CMK (cell line): Measurements from ENCODE around the gene CATSPERZ.
"Not testable (repeated sequence)": the region's sequence is repeated elsewhere in the genome, so short reads cannot be mapped to it uniquely, and the experiment has no call there.

Experiments
- DNase-seq: peaks from one replicate; pipeline ENCODE4 v3.0.0-alpha.2; 2010; ENCODE audit warnings: low read depth

The CATSPERZ gene

GRCh38 chr11:64321026-64321425, 20.9 kb downstream of the CATSPERZ start:
- no peak for DNase-seq

- no peak for DNase-seq
Observed at GRCh38 chr11:64321533-64321932, 21.4 kb downstream of the CATSPERZ start.

- no peak for DNase-seq
Observed at GRCh38 chr11:64322925-64323260, 22.7 kb downstream of the CATSPERZ start.

DNA sequence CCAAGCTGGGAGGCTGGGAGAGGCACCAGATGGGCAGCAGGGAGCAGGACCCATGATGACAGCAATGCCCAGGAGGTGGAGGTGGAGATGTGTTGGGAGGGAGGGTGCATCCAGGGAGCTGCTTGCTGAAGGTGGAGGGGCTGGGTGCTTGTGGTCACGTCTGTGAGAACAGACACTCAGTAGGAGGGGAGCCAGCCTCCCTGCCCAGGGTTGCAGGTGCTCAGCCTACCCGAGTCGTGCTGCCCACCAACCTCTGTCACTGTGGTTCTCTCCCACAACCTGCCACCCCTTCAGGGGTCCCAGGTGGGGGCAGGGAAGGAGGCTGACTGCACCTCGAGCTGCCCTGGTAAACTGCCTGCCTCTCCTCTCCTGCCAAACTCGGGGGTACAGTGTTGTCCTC, 23.2 kb downstream of the CATSPERZ start:
- DNase-seq = no peak

DNA sequence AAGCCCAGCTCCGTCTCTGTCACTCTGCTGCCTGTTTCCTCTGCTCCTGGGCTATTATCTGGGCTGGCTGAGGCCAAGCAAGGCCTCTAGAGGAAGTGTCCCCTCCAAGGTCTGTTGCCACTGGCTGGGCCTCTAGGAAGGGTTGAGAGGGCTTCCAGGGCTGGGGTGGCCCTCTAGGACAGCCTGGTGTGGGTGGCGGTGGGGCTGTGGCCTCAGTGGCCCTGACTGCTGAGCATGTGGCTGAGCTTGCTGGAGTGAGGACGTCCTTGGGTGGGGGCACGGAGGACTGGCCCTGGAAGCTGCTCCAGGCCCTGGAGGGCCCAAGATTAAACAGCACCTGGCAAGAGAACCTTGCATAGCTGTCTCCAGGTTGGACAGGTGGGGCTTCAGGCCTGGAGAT, 23.8 kb downstream of the CATSPERZ start:
- DNase-seq = not testable (repeated sequence)

GRCh38 chr11:64324692-64325469, 24.7 kb downstream of the CATSPERZ start:
- no peak for DNase-seq

GRCh38 chr11:64327375-64327774, 27.2 kb downstream of the CATSPERZ start:
- DNase-seq = no peak

GRCh38 chr11:64327993-64328392, 27.8 kb downstream of the CATSPERZ start:
- DNase-seq = no peak

- DNase-seq = no peak
Observed at GRCh38 chr11:64330888-64331287, 30.7 kb downstream of the CATSPERZ start.

DNA sequence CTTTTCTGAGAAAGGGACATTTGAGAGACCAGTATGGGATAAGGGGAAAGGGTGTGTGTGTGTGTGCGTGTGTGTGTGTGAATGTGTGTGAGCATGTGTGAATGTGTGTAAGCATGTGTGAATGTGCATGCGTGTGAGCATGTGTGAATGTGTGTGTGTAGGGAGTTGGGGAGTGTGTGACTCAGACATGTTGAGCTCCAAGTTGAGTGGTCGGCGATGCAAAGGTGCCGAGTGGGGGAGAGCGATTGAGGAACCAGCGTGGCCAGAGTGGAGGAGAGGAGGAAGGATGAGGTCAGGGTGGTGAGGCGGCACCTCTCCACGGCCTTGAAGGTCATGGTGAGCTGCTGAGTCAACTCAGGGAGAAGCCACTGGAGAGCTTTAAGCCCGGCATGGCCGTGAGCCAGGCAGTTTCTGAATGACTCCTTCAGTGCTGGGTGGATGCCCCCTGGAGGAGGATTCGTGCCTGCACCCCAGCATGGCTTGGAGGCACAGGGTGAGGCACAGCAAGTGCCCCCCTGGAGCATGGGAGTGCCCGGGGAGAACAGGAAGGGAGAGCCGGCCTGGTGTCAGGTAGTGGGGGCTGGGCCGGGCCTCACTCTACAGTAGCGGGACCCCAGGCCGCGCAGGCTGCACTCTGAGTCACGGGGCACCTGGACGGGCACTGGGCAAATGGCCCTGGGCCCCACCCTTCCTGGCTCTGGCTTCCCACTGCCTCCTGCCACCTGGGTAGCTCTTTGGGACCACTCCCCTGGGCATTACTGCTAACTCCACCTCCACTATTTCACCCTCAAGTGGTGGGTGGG, 31.6 kb downstream of the CATSPERZ start:
- peak; percentile 87 for DNase-seq

- no peak for DNase-seq
Observed at GRCh38 chr11:64333556-64333955, 33.4 kb downstream of the CATSPERZ start.

DNA sequence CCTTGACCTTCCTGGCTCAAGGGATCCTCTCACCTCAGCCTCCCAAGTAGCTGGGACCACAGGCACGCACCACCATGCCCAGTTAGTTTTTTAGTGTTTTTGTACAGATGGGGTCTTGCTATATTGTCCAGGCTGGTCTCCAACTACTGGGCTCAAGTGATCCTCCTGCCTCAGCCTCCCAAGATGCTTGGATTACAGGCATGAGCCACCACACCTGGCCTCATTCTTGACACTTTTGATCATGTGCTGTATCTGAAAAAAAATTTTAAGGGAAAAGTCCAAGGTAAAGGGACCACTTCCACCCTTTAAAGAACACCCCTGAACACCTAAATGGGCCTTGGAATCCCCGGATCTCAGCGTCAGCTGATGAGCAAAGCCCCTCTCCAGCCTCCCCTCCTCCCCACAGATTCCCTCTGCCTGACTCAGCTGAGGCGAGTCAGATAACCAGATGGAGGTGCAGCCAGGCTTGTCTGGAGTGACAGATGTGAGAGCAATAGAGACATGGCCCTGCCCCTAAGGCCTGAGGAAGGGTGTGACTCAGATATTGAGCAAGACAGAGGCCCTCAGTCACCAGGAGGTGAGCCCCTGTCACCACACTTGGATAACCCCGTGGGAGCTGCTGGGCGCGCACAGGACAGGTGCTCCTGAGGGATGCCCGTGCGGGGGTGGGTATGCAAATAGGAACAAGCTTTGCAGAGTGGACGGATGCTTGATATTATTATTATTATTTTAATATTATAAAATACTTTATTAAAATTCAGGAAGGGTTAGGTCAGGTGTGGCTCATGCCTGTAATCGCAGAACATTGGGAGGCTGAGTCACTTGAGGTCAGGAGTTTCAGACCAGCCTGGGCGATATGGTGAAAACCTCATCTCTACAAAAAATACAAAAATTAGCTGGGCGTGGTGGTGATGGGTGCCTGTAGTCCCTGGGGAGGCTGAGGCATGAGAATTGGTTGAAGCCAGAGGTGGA, 34.9 kb downstream of the CATSPERZ start:
- peak; percentile 76 for DNase-seq

DNA sequence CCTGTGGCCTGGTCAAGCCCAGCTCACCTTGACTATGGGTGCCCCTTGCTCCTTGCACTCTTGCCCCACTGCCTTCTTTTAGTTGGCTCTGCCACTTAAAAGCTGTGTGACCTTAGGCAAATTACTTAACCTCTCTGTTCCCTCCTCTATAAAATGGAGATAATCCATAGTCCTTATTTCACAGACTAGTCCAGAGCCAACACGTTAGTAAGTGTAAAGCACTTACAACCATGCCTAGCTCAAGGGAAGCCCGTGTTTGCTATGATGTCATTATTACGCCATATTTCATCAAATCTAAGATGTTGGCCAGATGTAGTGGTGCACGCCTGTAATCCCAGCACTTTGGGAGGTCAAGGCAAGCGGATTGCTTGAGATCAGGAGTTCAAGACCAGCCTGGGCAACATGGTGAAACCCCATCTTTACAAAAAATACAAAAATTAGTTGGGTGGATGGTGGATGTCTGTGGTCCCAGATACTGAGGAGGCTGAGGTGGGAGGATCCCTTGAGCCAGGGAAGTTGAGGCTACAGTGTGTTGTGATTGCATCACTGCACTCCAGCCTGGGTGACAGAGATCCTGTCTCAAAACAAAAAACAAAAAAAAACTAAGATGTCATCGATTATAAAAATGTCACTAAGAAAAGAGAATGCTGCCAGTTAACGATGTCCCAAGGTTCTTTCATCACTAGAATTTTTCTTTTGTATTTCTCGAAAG, 37.5 kb downstream of the CATSPERZ start:
- DNase-seq = no peak

GRCh38 chr11:64338716-64339115, 38.6 kb downstream of the CATSPERZ start:
- DNase-seq = no peak

DNA sequence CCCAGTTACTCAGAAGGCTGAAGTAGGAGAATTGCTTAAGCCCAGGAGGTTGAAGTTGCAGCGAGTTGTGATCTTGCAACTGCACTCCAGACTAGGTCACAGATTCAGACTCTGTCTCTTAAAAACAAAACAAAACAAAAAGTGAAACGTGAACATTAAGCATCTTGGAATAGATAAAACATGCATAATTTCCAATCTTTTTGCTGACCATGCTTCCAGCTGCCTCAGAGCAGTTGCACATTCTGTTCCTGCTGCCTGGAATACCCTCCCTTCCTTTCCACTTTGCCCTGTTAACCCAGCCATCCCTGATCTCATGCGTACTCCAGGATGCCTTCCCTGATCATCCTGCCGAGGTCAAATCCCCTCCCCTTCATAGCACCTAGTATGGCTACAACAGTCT, 39.1 kb downstream of the CATSPERZ start:
- no peak for DNase-seq

GRCh38 chr11:64339754-64340408, 39.7 kb downstream of the CATSPERZ start, which contains the start of gene CCDC88B:
Gene CCDC88B, plus strand, starts transcription at chr11:64340204. Its CDS starts 63 bp downstream, at chr11:64340267.
- DNase-seq = no peak

DNA sequence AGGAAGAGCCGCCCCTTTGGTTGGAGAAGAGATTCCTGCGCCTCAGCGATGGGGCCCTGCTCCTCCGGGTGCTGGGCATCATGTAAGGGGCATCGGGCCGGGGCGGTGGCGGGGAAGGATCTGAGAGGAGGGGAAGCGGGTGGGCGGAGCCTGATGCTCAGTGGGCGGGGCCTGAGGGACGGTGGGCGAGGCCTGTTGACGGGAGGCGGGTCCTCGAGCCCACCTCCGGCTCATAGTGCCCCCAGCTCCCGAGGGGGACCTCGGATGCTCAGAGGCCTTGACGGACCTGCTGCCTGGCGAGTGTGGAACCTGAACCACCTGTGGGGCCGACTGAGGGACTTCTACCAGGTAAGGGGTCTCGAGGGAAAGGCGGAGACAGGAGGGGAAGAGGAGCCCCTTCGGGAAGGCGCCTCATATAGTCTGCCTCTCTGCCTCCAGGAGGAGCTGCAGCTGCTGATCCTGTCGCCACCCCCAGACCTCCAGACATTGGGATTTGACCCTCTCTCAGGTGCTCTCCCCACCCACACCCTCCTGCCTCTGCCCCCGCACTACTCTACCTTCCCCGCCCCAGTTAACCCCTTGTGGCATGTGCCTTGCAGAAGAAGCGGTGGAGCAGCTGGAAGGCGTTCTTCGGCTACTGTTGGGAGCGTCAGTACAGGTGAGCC, 40.6 kb downstream of the CATSPERZ start:
- peak; percentile 78 for DNase-seq

GRCh38 chr11:64341429-64341828, 41.3 kb downstream of the CATSPERZ start:
- no peak for DNase-seq

DNA sequence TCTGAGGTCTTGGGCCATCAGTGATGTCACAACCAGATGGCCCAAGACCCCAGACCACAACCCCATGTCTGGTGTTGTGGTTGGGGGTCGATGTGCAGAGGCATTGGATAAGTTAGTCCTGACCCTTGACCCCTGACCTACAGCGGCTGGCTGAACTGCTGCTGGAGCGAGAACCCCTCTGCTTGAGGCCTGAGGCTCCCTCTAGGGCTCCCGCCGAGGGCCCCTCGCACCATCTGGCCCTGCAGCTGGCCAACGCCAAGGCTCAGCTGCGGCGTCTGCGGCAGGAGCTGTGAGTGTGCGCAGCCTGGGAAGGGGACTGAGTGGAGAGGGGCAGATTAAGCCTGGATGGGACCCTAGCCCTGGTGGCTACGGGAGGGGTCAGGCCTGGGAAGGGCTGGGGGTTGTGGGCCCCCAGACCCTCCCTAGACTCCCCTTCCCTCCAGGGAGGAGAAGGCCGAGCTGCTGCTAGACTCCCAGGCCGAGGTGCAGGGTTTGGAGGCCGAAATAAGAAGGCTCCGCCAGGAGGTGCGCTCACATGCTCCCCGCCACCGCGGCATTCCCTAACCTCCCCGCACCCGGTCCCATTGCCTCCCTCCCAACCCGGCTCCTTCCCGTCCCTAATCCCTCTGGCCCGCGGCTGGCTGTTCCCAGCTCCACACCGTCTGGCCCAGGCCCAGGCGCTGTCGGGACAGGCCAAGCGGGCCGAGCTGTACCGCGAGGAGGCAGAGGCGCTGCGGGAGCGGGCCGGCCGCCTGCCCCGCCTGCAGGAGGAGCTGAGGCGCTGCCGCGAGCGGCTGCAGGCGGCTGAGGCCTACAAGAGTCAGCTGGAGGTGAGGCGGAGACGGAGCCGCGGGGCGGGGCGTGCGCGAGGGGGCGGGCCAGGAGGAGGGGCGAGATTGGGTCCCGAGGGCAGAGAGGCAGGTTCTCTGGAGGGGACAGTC, 42.0 kb downstream of the CATSPERZ start:
- no peak for DNase-seq
